IMR-90 (cell line): ENCODE results near the gene WDR43. TPM values are rescaled to one million over a fixed set of nuclear protein-coding genes. Genes with fewer than 3 reads are reported as not detected.

ENCODE experiments used
- ATAC-seq: fragments of 200-7000 bp; cut with Tn5 transposase; 2 replicates; pipeline ENCODE4 v1.9.1; 2020; ENCODE audit warnings: low read depth, mild to moderate bottlenecking, moderate library complexity
- BruUV-seq: library from RNA; stranded (reverse); fragments of 400-500 nt; replicated peaks from 2 replicates; lab custom pipeline; 2021; lab: Mats Ljungman, UMichigan
- CTCF ChIA-PET: fragments of 300-600 bp; formaldehyde crosslinking; extraction: SDS; loops from one replicate; lab custom pipeline; 2021; ENCODE audit warnings: antibody characterized with exemption; lab: Yijun Ruan, JAX
- POLR2A ChIA-PET: fragments of 300-600 bp; sonication (Branson Sonifier 250); formaldehyde crosslinking; loops from one replicate; lab custom pipeline; 2022; ENCODE audit warnings: antibody characterized with exemption; ENCODE audit not compliant: unreplicated experiment; lab: Charles Lee
- DNase-seq: peaks from one replicate; pipeline ENCODE4 v3.0.0; 2013
- H2AFZ ChIP-seq: replicated peaks from 2 replicates; pipeline ENCODE3; 2013; ENCODE audit warnings: low read length, mild to moderate bottlenecking; ENCODE audit not compliant: poor library complexity
- H2AK5ac ChIP-seq: 2 replicates; pipeline ENCODE4 v1.6.1; 2013; ENCODE audit warnings: low read depth, low read length, inconsistent platforms
- H2AK9ac ChIP-seq: replicated peaks from 2 replicates; pipeline ENCODE3; 2013; ENCODE audit warnings: mild to moderate bottlenecking, low read depth, low read length, moderate library complexity; ENCODE audit not compliant: poor library complexity
- H2BK120ac ChIP-seq: 2 replicates; pipeline ENCODE4 v1.6.1; 2013; ENCODE audit warnings: low read depth, low read length, inconsistent platforms
- H2BK15ac ChIP-seq: 3 replicates; pipeline ENCODE4 v1.6.1; 2013; ENCODE audit warnings: low read depth, low read length, inconsistent platforms
- H2BK20ac ChIP-seq: 2 replicates; pipeline ENCODE4 v1.6.1; 2013; ENCODE audit warnings: low read depth, mild to moderate bottlenecking, inconsistent platforms, low read length, moderate library complexity
- H2BK5ac ChIP-seq: 2 replicates; pipeline ENCODE4 v1.6.1; 2013; ENCODE audit warnings: mild to moderate bottlenecking, low read depth, low read length, inconsistent platforms; ENCODE audit not compliant: poor library complexity, severe bottlenecking
- H3K14ac ChIP-seq: replicated peaks from 2 replicates; pipeline ENCODE4 v1.6.1; 2013; ENCODE audit warnings: low read depth, low read length, inconsistent platforms
- H3K18ac ChIP-seq: 2 replicates; pipeline ENCODE4 v1.6.1; 2013; ENCODE audit warnings: low read depth, low read length, control low read depth
- H3K23ac ChIP-seq: 2 replicates; pipeline ENCODE4 v1.6.1; 2013; ENCODE audit warnings: low read depth, low read length, inconsistent platforms
- H3K27ac ChIP-seq: 2 replicates; pipeline ENCODE4 v1.5.1; 2013; ENCODE audit warnings: mild to moderate bottlenecking, control low read depth, low read length; ENCODE audit not compliant: insufficient read depth
- H3K27me3 ChIP-seq: 2 replicates; pipeline ENCODE4 v1.6.1; 2013; ENCODE audit warnings: low read length; ENCODE audit not compliant: control insufficient read depth, insufficient read depth
- H3K36me3 ChIP-seq: 2 replicates; pipeline ENCODE4 v1.6.1; 2013; ENCODE audit warnings: low read length, mixed read lengths; ENCODE audit not compliant: control insufficient read depth, insufficient read depth
- H3K4ac ChIP-seq: 2 replicates; pipeline ENCODE4 v1.6.1; 2013; ENCODE audit warnings: low read depth, low read length, inconsistent platforms
- H3K4me1 ChIP-seq: 2 replicates; pipeline ENCODE4 v1.6.1; 2013; ENCODE audit warnings: low read length, mixed read lengths; ENCODE audit not compliant: control insufficient read depth, insufficient read depth
- H3K4me2 ChIP-seq: 2 replicates; pipeline ENCODE4 v1.6.1; 2013; ENCODE audit warnings: low read depth, mild to moderate bottlenecking, control low read depth, low read length, moderate library complexity
- H3K4me3 ChIP-seq: 2 replicates; pipeline ENCODE4 v1.5.1; 2013; ENCODE audit warnings: low read depth, mild to moderate bottlenecking, control low read depth, low read length, moderate library complexity; ENCODE audit not compliant: insufficient read depth
- H3K56ac ChIP-seq: 2 replicates; pipeline ENCODE4 v1.6.1; 2013; ENCODE audit warnings: low read length, inconsistent platforms; ENCODE audit not compliant: insufficient read depth; ENCODE audit errors: extremely low read depth
- H3K79me1 ChIP-seq, 2 experiments: 2 replicates each; pipeline ENCODE4 v1.6.1; 2013; ENCODE audit warnings: low read length in 2 of 2, inconsistent platforms in 1 of 2, low read depth in 1 of 2
- H3K9ac ChIP-seq: 2 replicates; pipeline ENCODE4 v1.6.1; 2013; ENCODE audit warnings: low read depth, low read length, control low read depth
- H3K9me1 ChIP-seq: 2 replicates; pipeline ENCODE4 v1.6.1; 2013; ENCODE audit warnings: low read length, inconsistent platforms; ENCODE audit not compliant: insufficient read depth
- H3K9me3 ChIP-seq: 2 replicates; pipeline ENCODE4 v1.6.1; 2013; ENCODE audit warnings: low read length; ENCODE audit not compliant: control insufficient read depth, insufficient read depth
- H4K20me1 ChIP-seq: 2 replicates; pipeline ENCODE4 v1.6.1; 2013; ENCODE audit warnings: low read length, inconsistent platforms; ENCODE audit not compliant: insufficient read depth
- H4K5ac ChIP-seq: 2 replicates; pipeline ENCODE4 v1.6.1; 2013; ENCODE audit warnings: mild to moderate bottlenecking, low read depth, low read length, control low read depth
- H4K8ac ChIP-seq, 2 experiments: 2 replicates each; pipeline ENCODE4 v1.6.1; 2013; ENCODE audit warnings: low read depth in 2 of 2, low read length in 2 of 2, control low read depth in 1 of 2, inconsistent platforms in 1 of 2
- H4K91ac ChIP-seq: 2 replicates; pipeline ENCODE4 v1.6.1; 2013; ENCODE audit warnings: low read depth, low read length, inconsistent platforms; ENCODE audit not compliant: insufficient read depth
- MAFK ChIP-seq: IDR thresholded peaks from 2 replicates; pipeline ENCODE4 v1.6.1; 2012; ENCODE audit warnings: low read depth, low read length, improper control_type of control experiment
- SMC3 ChIP-seq: fragments of 150-350 bp; IDR thresholded peaks from 2 replicates; pipeline ENCODE4 v1.6.1; 2016; ENCODE audit warnings: low read depth, mild to moderate bottlenecking, antibody characterized with exemption, low read length, moderate library complexity
- WGBS, 2 experiments: methylation state at CpG; one replicate each; pipeline versions ENCODE4 v1.1.5 to v1.1.7; 2013; ENCODE audit warnings: missing lambda C conversion rate in 2 of 2; ENCODE audit not compliant: insufficient read length in 1 of 2; ENCODE audit errors: extremely low coverage in 2 of 2; 5-methylcytosine and 5-hydroxymethylcytosine counted together
- dilution Hi-C: fragments of 300-500 bp; cut with HindIII; formaldehyde crosslinking; loops from one replicate; pipeline ENCODE4 v1.14.3; 2018; ENCODE audit warnings: low sequenced_read_pairs; ENCODE audit not compliant: unreplicated experiment
- in situ Hi-C: fragments of 300-500 bp; cut with MboI; formaldehyde crosslinking; loops from 3 replicates; pipeline ENCODE4 v1.14.3; 2019; ENCODE audit warnings: low sequenced_read_pairs, inconsistent platforms, mixed read lengths
- intact Hi-C: fragments of 100-400 bp; cut with micrococcal nuclease; formaldehyde crosslinking; loops from 2 replicates; pipeline ENCODE4 v1.10.0; 2022
- polyA plus RNA-seq, 3 experiments: library from polyadenylated mRNA; depleted of rRNA; stranded (reverse); fragments of >200 nt; gene quantifications; 2 replicates each; pipeline ENCODE4 v1.2.3, GENCODE V29; 2012; ENCODE audit warnings: low replicate concordance in 1 of 3
- total RNA-seq: library from RNA; depleted of rRNA; stranded (reverse); fragments of >200 nt; gene quantifications from 2 replicates; pipeline ENCODE4 v1.2.3, GENCODE V29; 2012

Gene WDR43
- total and polyA plus RNA-seq, 2 of the 4 experiments (the other 2 are of a cell fraction), result 40.3 to 300 TPM

- Histone ChIP-seq H3K18ac (peak within 1 kb of the TSS; percentile 46), H3K56ac (no peak within 1 kb of the TSS), H2AFZ (peak within 1 kb of the TSS; percentile 93), H4K91ac (peak within 1 kb of the TSS; percentile 61), H3K4me1 (peaks cover 20% of the 10 kb centered on the region), H2BK5ac (peak within 1 kb of the TSS; percentile 72), H2AK9ac (peak within 1 kb of the TSS; percentile 82), H3K9ac (peak within 1 kb of the TSS; percentile 2; the same call in 1 of the 2 replicates), H4K8ac (peak within 1 kb of the TSS in 1 of 2 experiments; percentile 72; a peak in 2 of 4 replicates), H2BK120ac (peak within 1 kb of the TSS; percentile 92), H4K5ac (peak within 1 kb of the TSS; percentile 52; the same call in 1 of the 2 replicates), H3K9me1 (peaks cover 14% of the 10 kb centered on the region), H3K9me3 (no peaks in the 10 kb centered on the region), H3K14ac (peak within 1 kb of the TSS; percentile 73), H3K4me3 (no peak within 1 kb of the TSS), H2AK5ac (peak within 1 kb of the TSS; percentile 66; the same call in 1 of the 2 replicates), H3K36me3 (no peaks in the 10 kb centered on the region), H3K4me2 (peak within 1 kb of the TSS; percentile 73), H2BK15ac (peak within 1 kb of the TSS; percentile 78; the same call in 2 of the 3 replicates), H3K23ac (peak within 1 kb of the TSS; percentile 91), H3K27me3 (no peaks in the 10 kb centered on the region; the same call in 1 of the 2 replicates), H4K20me1 (no peaks in the 10 kb centered on the region), H3K27ac (peak within 1 kb of the TSS; percentile 75; the same call in 1 of the 2 replicates), H2BK20ac (peak within 1 kb of the TSS; percentile 86), H3K79me1 (no peaks in the 10 kb centered on the region), H3K4ac (peak within 1 kb of the TSS; percentile 78)
- ChIA-PET POLR2A (no interaction called here), CTCF (interaction anchor here (0.9 kb wide), 1 partner anchor 85 kb away, joined by 3 read pairs; no protein-coding TSS in a partner anchor)
- ATAC-seq (peak; percentile 87), DNase-seq (peak; percentile 51)
- no TSS peak for BruUV-seq
- dilution Hi-C loops (no loop called here), intact Hi-C loops (loop anchor here (5.0 kb wide), 1 partner anchor 131 kb away; no protein-coding TSS in a partner anchor), in situ Hi-C loops (no loop called here)
- WGBS, 2 experiments, result 67% methylated on average over 1 of the region's 10 CpGs; no CpG with 5 or more reads in 1 of the 2 experiments
- TF ChIP-seq MAFK (no peak), SMC3 (no peak)
These were observed 86.6 kb downstream of the WDR43 start, which contains the start of gene TOGARAM2 for GRCh38 chr2:28981016-28981441. TOGARAM2 (plus strand) TSS chr2:28981298; CDS start chr2:28994835, 13,537 bp downstream.
